H1 (cell line): ENCODE results near the gene LDLRAD4.

Source experiments
- FOSL1 ChIP-seq: IDR thresholded peaks from 2 replicates; pipeline ENCODE4 v1.6.1; 2011; ENCODE audit warnings: mild to moderate bottlenecking, low read depth, low read length, moderate library complexity; ENCODE audit not compliant: insufficient read depth
- JUND ChIP-seq: IDR thresholded peaks from 2 replicates; pipeline ENCODE4 v1.6.1; 2011; ENCODE audit warnings: mild to moderate bottlenecking, improper control_type of control experiment, low read length
- RXRA ChIP-seq: IDR thresholded peaks from 2 replicates; pipeline ENCODE4 v1.6.1; 2011; ENCODE audit warnings: low read depth, mild to moderate bottlenecking, low read length, moderate library complexity; ENCODE audit not compliant: insufficient read depth
- SIN3A ChIP-seq, 2 experiments: IDR thresholded peaks in 1 of 2; conservative IDR thresholded peaks in 1 of 2; 2 replicates each; pipeline ENCODE4 v1.6.1; 2011 to 2012; ENCODE audit warnings: low read length in 2 of 2, improper control_type of control experiment in 1 of 2, low read depth in 1 of 2, mild to moderate bottlenecking in 1 of 2

- no peak for TF ChIP-seq RXRA
- TF ChIP-seq SIN3A (conservative IDR thresholded peaks at IDR 0.05 in 1 of 2, IDR thresholded peaks at IDR 0.05 in 1 of 2; ENCODE audit: low read depth in 1 of 2, low read length in 2 of 2), result no peak
- TF ChIP-seq FOSL1, result no peak
- no peak for TF ChIP-seq JUND
Measured at GRCh38 chr18:13643261-13643751, 424.7 kb downstream of the LDLRAD4 start.
